Activated CD4-positive, alpha-beta T cell treated with anti-CD3 and anti-CD28 coated beads, Interleukin-2, amount 10 ng/mL, durations not matched to agents 7 days and 5 days (primary cell): ENCODE measurements around the gene YDJC. TPM values are rescaled to one million over a fixed set of nuclear protein-coding genes. Genes with fewer than 3 reads are reported as not detected.

Experiments used
- CTCF ChIA-PET: fragments of 350-600 bp; sonication (Branson Sonifier 250); formaldehyde crosslinking; loops from one replicate; lab custom pipeline; 2021; ENCODE audit warnings: antibody characterized with exemption; lab: Charles Lee
- POLR2A ChIA-PET: fragments of 350-600 bp; sonication (Branson Sonifier 250); formaldehyde crosslinking; loops from one replicate; lab custom pipeline; 2021; ENCODE audit warnings: antibody characterized with exemption; lab: Charles Lee
- DNase-seq: peaks from one replicate; pipeline ENCODE4 v3.0.0-alpha.2; 2020
- H3K27ac Mint-ChIP-seq: one replicate; pipeline ENCODE4 v1.8.0; 2021; ENCODE audit warnings: mild to moderate bottlenecking, moderate library complexity, mixed read lengths
- H3K27me3 Mint-ChIP-seq: one replicate; pipeline ENCODE4 v1.8.0; 2021; ENCODE audit warnings: mixed read lengths
- H3K36me3 Mint-ChIP-seq: one replicate; pipeline ENCODE4 v1.8.0; 2021; ENCODE audit warnings: low read depth, mixed read lengths
- H3K4me1 Mint-ChIP-seq: one replicate; pipeline ENCODE4 v1.8.0; 2021; ENCODE audit warnings: mixed read lengths
- H3K4me3 Mint-ChIP-seq: one replicate; pipeline ENCODE4 v1.8.0; 2021; ENCODE audit warnings: mild to moderate bottlenecking, moderate library complexity, mixed read lengths
- H3K9me3 Mint-ChIP-seq: one replicate; pipeline ENCODE4 v1.8.0; 2021; ENCODE audit warnings: mixed read lengths
- total RNA-seq, 2 experiments: library from RNA; stranded (reverse); gene quantifications; one replicate each; pipeline ENCODE4 v1.2.3, GENCODE V29; 2021

YDJC gene
- total RNA-seq, 2 experiments from 2014 or later, result 30.3 to 39.9 TPM

DNA sequence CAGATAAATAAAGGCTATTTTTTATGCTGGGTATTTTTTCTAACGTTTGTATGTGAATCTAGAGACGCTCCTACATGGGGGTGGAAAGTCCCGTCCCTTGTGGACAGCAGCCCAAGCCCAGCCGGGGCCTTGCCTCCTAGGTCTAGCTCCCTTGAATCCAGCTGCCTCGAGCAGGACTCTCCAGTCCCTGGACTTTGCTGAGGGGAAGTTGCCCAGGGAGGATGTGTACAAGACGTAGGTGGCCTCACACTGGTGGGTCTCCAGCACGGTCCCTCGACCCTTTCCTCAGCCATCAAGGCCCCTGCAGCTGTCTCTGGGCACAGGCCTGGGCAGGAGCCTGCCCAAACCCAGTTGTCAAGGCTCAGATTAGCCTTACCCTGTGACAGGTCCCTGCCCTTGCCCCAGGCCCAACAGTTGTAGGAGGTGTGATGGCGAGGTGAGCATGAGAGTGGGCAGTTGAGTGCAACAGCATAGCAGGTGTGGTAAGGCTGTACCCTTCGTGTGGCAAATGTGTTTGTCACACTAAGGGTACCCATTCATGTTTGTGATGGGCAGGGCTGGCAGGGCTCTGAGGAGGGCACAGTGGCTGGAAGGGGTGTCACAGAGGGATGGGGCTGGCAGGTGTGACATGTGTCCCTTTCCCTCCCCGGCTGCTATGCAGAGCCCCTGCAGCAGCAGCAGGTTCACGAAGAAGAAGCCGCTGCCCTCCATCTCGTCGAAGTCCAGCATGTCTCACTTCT, 6.1 kb upstream of the YDJC start:
- H3K4me1 Mint-ChIP-seq, result peaks cover 20% of the 10 kb centered on the region
- POLR2A ChIA-PET, result no interaction called here
- CTCF ChIA-PET, result interaction anchor here (14.3 kb wide), 1 partner anchor 11 kb away, joined by 213 read pairs; the partner anchor contains the start of gene SDF2L1

GRCh38 chr22:21634844-21635243, 5.0 kb upstream of the YDJC start:
- H3K36me3 Mint-ChIP-seq, result no peaks in the 10 kb centered on the region
- no peak for DNase-seq
- POLR2A ChIA-PET, result no interaction called here
- H3K27me3 Mint-ChIP-seq, result no peaks in the 10 kb centered on the region
- H3K27ac Mint-ChIP-seq, result no peak overlapping the region
- CTCF ChIA-PET, result interaction anchor here (14.3 kb wide), 1 partner anchor 12 kb away, joined by 213 read pairs; the partner anchor contains the start of gene SDF2L1
- H3K4me3 Mint-ChIP-seq, result no peak overlapping the region
- no peaks in the 10 kb centered on the region for H3K9me3 Mint-ChIP-seq
- H3K4me1 Mint-ChIP-seq, result peaks cover 22% of the 10 kb centered on the region

More for the DNA sequence above, 6.1 kb upstream of the YDJC start:
- no peak for DNase-seq
- Mint-ChIP-seq H3K27ac (no peak overlapping the region), H3K9me3 (no peaks in the 10 kb centered on the region), H3K27me3 (peaks cover 2% of the 10 kb centered on the region), H3K36me3 (no peaks in the 10 kb centered on the region), H3K4me3 (no peak overlapping the region)

DNA sequence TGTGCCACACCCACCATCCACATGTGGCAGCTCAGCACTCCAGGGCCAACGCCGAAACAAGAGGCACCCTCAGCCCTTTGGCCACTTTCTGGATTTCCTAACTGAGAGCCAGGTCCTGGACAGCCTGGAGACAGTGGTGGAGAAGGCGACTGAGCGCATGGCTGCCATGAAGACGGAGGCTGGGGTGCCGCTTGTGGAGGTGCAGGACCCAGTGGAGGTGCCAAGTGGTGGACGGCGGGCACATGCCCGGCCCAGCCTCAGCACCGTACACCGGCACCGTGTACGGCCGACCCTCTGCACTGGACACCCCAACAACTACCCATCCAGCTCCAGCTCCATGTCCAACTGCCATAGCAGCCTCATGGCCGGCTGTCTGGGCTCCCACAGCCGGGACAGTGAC, 4.3 kb upstream of the YDJC start:
- peaks cover 23% of the 10 kb centered on the region for H3K4me1 Mint-ChIP-seq
- H3K36me3 Mint-ChIP-seq, result peaks cover 3% of the 10 kb centered on the region
- H3K27ac Mint-ChIP-seq, result no peak overlapping the region
- H3K27me3 Mint-ChIP-seq, result no peaks in the 10 kb centered on the region
- POLR2A ChIA-PET, result no interaction called here
- CTCF ChIA-PET, result interaction anchor here (14.3 kb wide), 1 partner anchor 13 kb away, joined by 213 read pairs; the partner anchor contains the start of gene SDF2L1
- DNase-seq, result no peak
- H3K4me3 Mint-ChIP-seq, result no peak overlapping the region
- no peaks in the 10 kb centered on the region for H3K9me3 Mint-ChIP-seq

DNA sequence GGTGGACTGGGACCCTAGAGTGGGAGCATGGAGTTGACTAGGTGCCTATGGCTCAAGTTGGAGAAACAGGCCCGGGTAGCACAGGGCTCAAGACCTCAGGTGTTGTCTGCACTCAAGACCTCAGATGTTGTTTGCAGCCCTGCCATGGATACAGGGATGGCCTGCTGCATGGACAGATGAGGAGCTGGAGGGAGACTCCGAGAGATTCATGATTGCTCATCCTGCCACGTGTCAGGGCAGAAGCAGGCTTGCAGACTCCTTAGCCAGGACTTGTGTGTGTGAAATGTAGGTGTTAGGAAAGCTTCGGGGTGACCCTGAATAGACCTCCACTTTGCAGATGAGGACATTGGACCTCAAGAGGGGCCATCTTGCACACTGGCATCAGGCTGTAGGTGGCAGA, 3.7 kb upstream of the YDJC start:
- ChIA-PET CTCF (interaction anchor here (14.3 kb wide), 1 partner anchor 14 kb away, joined by 213 read pairs; the partner anchor contains the start of gene SDF2L1), POLR2A (no interaction called here)
- Mint-ChIP-seq H3K4me3 (no peak overlapping the region), H3K4me1 (peaks cover 24% of the 10 kb centered on the region), H3K27ac (no peak overlapping the region), H3K27me3 (no peaks in the 10 kb centered on the region), H3K36me3 (peaks cover 4% of the 10 kb centered on the region), H3K9me3 (no peaks in the 10 kb centered on the region)
- DNase-seq, result no peak

GRCh38 chr22:21632931-21633330, 3.1 kb upstream of the YDJC start:
- H3K27me3 Mint-ChIP-seq, result no peaks in the 10 kb centered on the region
- H3K4me3 Mint-ChIP-seq, result no peak overlapping the region
- H3K27ac Mint-ChIP-seq, result no peak overlapping the region
- H3K4me1 Mint-ChIP-seq, result peaks cover 28% of the 10 kb centered on the region
- H3K9me3 Mint-ChIP-seq, result no peaks in the 10 kb centered on the region
- ChIA-PET POLR2A (no interaction called here), CTCF (interaction anchor here (0.5 to 14.3 kb wide), 2 partner anchors 14 to 57 kb away, joined by 4 to 213 read pairs; partner anchors contain the start of gene SDF2L1)
- DNase-seq, result no peak
- H3K36me3 Mint-ChIP-seq, result peaks cover 9% of the 10 kb centered on the region

DNA sequence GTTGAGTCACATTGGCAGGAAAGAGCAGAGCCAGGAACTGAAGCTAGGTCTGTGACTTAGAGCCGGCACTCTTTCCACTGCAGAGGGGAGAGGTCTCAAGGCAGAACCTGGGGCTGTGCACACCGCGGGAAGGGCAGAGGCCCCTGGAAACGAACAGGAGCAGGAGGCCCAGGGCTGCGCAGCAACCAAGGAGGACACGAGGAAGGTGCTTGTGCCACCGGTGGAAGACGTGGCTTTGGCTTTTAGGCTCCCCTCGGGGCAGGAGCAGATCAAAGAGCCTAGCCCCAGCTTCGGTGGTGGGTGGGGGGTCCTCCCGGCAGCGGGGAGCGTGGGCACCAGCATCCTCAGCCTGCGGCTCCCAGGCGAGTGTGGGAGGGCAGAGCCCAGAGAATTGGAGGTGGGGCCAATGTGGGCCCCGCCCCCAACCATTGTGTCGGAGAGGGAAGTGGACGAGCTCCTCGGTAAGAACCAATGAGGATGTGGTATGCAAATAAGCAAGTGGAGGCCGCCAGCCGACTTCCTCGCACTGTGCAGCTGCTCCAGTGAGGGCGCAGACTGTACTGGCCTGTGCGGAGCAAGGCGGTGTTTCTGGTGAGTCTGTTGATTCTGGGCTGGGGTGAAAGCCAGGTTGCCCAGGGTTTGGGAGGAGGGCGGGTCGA, 2.5 kb upstream of the YDJC start, which contains the start of gene CCDC116:
Gene CCDC116 (plus strand): TSS at position 524 of the 659 bp plus-strand sequence. CDS start 422 bp downstream, outside the sequence.
- Mint-ChIP-seq H3K27me3 (no peaks in the 10 kb centered on the region), H3K36me3 (peaks cover 15% of the 10 kb centered on the region), H3K27ac (no peak within 1 kb of the TSS), H3K9me3 (no peaks in the 10 kb centered on the region), H3K4me3 (no peak within 1 kb of the TSS), H3K4me1 (peaks cover 33% of the 10 kb centered on the region)
- POLR2A ChIA-PET, result no interaction called here
- peak; percentile 66 for DNase-seq
- CTCF ChIA-PET, result interaction anchor here (0.5 to 14.3 kb wide), 2 partner anchors 15 to 56 kb away, joined by 4 to 213 read pairs; partner anchors contain the start of gene SDF2L1

- CTCF ChIA-PET, result interaction anchor here (0.6 to 14.3 kb wide), 5 partner anchors 7 to 34 kb away, joined by 3 to 213 read pairs (median 11); partner anchors contain the start of genes PPIL2 and SDF2L1
Measured at GRCh38 chr22:21631025-21631424, 1.2 kb upstream of the YDJC start.

GRCh38 chr22:21628386-21629254, 1.2 kb downstream of the YDJC start:
- POLR2A ChIA-PET, result interaction anchor here (1.6 kb wide), 1 partner anchor 13 kb away, joined by 9 read pairs; the partner anchor contains the start of gene SDF2L1
- Mint-ChIP-seq H3K4me1 (peaks cover 42% of the 10 kb centered on the region), H3K36me3 (peaks cover 27% of the 10 kb centered on the region), H3K9me3 (no peaks in the 10 kb centered on the region), H3K27me3 (no peaks in the 10 kb centered on the region), H3K27ac (peak overlapping the region; percentile 96), H3K4me3 (peak overlapping the region; percentile 89)
- CTCF ChIA-PET, result interaction anchor here (0.7 to 14.3 kb wide), 22 partner anchors 10 to 311 kb away, joined by 3 to 213 read pairs (median 4); partner anchors contain the start of genes PPIL2 and SDF2L1
- DNase-seq, result no peak

More at GRCh38 chr22:21631025-21631424, 1.2 kb upstream of the YDJC start:
- no peak for DNase-seq
- POLR2A ChIA-PET, result interaction anchor here (1.3 kb wide), 1 partner anchor 11 kb away, joined by 5 read pairs; the partner anchor contains the start of gene SDF2L1
- peak overlapping the region; percentile 72 for H3K27ac Mint-ChIP-seq
- H3K27me3 Mint-ChIP-seq, result no peaks in the 10 kb centered on the region
- H3K4me3 Mint-ChIP-seq, result no peak overlapping the region
- peaks cover 37% of the 10 kb centered on the region for H3K4me1 Mint-ChIP-seq
- peaks cover 22% of the 10 kb centered on the region for H3K36me3 Mint-ChIP-seq
- no peaks in the 10 kb centered on the region for H3K9me3 Mint-ChIP-seq

DNA sequence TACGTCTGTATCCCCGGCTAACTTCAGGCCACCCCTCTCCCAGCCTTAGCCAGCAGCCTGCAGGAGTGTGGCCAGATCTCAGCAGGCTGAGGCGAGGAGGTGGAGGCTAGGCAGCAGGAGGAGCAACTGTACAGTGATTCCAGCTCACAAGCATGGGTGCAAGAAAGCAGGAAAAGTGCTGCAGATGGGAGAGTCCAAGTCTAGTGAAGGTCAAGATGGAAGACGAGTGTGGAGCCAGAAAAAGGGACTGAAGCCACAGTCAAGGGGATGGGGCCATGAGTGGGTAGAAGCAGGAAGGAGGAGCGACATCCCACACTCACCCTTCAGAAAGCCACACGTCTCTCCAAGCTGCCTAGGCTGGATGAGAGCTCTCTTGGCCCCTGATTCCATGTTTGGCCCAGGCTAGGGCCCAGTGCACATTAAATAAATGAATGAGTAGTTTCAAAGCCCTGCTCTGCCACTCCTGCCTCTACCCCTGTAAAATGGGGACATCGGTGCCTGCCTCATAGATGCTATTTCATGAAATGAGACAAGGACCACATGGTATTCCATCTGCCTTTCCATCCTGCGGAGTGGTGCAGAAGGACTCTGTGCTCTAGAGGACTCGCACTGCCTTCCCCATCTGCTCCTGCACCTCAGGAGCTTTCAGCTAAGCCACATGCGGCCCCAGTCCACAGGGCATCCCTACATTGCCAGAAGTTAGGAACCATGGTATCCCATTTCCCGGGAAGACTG, 2.9 kb downstream of the YDJC start:
- Mint-ChIP-seq H3K27me3 (no peaks in the 10 kb centered on the region), H3K36me3 (peaks cover 35% of the 10 kb centered on the region), H3K4me1 (peaks cover 36% of the 10 kb centered on the region), H3K9me3 (no peaks in the 10 kb centered on the region), H3K4me3 (peak overlapping the region; percentile 42), H3K27ac (no peak overlapping the region)
- no peak for DNase-seq
- CTCF ChIA-PET, result interaction anchor here (0.7 to 14.3 kb wide), 2 partner anchors 10 to 20 kb away, joined by 7 to 213 read pairs; partner anchors contain the start of gene SDF2L1
- POLR2A ChIA-PET, result interaction anchor here (0.5 kb wide), 1 partner anchor 27 kb away, joined by 3 read pairs; no protein-coding TSS in a partner anchor

- no peak overlapping the region for H3K27ac Mint-ChIP-seq
- CTCF ChIA-PET, result interaction anchor here (0.7 to 14.3 kb wide), 2 partner anchors 9 to 21 kb away, joined by 7 to 213 read pairs; partner anchors contain the start of gene SDF2L1
- H3K4me3 Mint-ChIP-seq, result no peak overlapping the region
- H3K9me3 Mint-ChIP-seq, result no peaks in the 10 kb centered on the region
- POLR2A ChIA-PET, result interaction anchor here (0.5 kb wide), 1 partner anchor 26 kb away, joined by 3 read pairs; no protein-coding TSS in a partner anchor
- peaks cover 35% of the 10 kb centered on the region for H3K36me3 Mint-ChIP-seq
- DNase-seq, result no peak
- H3K4me1 Mint-ChIP-seq, result peaks cover 32% of the 10 kb centered on the region
- no peaks in the 10 kb centered on the region for H3K27me3 Mint-ChIP-seq
Measured at GRCh38 chr22:21626073-21626734, 3.6 kb downstream of the YDJC start.
